ENCODE measurements around the gene FOCAD. TPM values are rescaled to one million over a fixed set of nuclear protein-coding genes. Genes with fewer than 3 reads are reported as not detected.

The FOCAD gene
- total and polyA plus RNA-seq, 2 of the 8 experiments (the other 6 are each of a cell fraction or from before 2014, with no cell fraction given) = 22.0 to 38.4 TPM

GRCh38 chr9:20728493-20729220 is 44.6 kb downstream of the FOCAD start (continued):
- TF ChIP-seq CHD7 (IDR thresholded peaks at IDR 0.05; ENCODE audit: insufficient replicate concordance, low read length) = no peak
- TF ChIP-seq BCL11A (IDR thresholded peaks at IDR 0.05; ENCODE audit: low read depth in 2 of 2, low read length in 2 of 2) = no peak
- no peak for TF ChIP-seq BRCA1 (IDR thresholded peaks at IDR 0.05; ENCODE audit: low read depth, low read length)
- TF ChIP-seq TCF12 (IDR thresholded peaks at IDR 0.05; ENCODE audit: low read depth, low read length) = no peak
- no peak for TF ChIP-seq ZNF274 (IDR thresholded peaks at IDR 0.05; ENCODE audit: borderline replicate concordance, extremely low read depth, low read length)
- no peak for TF ChIP-seq SAP30 (IDR thresholded peaks at IDR 0.05; ENCODE audit: insufficient read depth, insufficient replicate concordance, low read length)
- TF ChIP-seq FOSL1 (IDR thresholded peaks at IDR 0.05; ENCODE audit: insufficient read depth, low read depth, low read length) = no peak
- no peak for TF ChIP-seq KDM4A (IDR thresholded peaks at IDR 0.05; ENCODE audit: low read depth, low read length, severe bottlenecking)
- TF ChIP-seq JUN (IDR thresholded peaks at IDR 0.05; ENCODE audit: low read depth, low read length) = no peak

All from H1 (cell line).